Mucosa of rectum (tissue), 2 donors: ENCODE data around the gene ADAM23.

Experiments
- H3K27ac ChIP-seq, 2 donors: one replicate each; pipeline ENCODE4 v1.7.0; 2013; ENCODE audit warnings: inconsistent platforms in 2 of 2, low read depth in 2 of 2, low read length in 2 of 2
- H3K27me3 ChIP-seq, 2 donors: one replicate each; pipeline ENCODE4 v1.7.0; 2013; ENCODE audit warnings: low read length in 2 of 2; ENCODE audit not compliant: control insufficient read depth in 2 of 2, insufficient read depth in 2 of 2
- H3K36me3 ChIP-seq, 2 donors: one replicate each; pipeline ENCODE4 v1.7.0; 2013; ENCODE audit warnings: low read length in 2 of 2; ENCODE audit not compliant: control insufficient read depth in 2 of 2, insufficient read depth in 2 of 2
- H3K4me1 ChIP-seq, 2 donors: one replicate each; pipeline ENCODE4 v1.7.0; 2013; ENCODE audit warnings: low read length in 2 of 2, mild to moderate bottlenecking in 1 of 2; ENCODE audit not compliant: control insufficient read depth in 2 of 2, insufficient read depth in 2 of 2
- H3K4me3 ChIP-seq, 2 donors: one replicate each; pipeline ENCODE4 v1.7.0; 2013; ENCODE audit warnings: low read length in 2 of 2
- H3K9ac ChIP-seq, 2 donors: one replicate each; pipeline ENCODE4 v1.7.0; 2013; ENCODE audit warnings: low read length in 2 of 2, low read depth in 1 of 2, mild to moderate bottlenecking in 1 of 2
- H3K9me3 ChIP-seq, 2 donors: one replicate each; pipeline ENCODE4 v1.7.0; 2013; ENCODE audit warnings: low read length in 2 of 2; ENCODE audit not compliant: control insufficient read depth in 2 of 2
- donor health status: healthy.
- donor health status: Normal muscosa, but diverticular disease.

Gene ADAM23

GRCh38 chr2:206488623-206489022, 45.3 kb downstream of the ADAM23 start:
- H3K9ac ChIP-seq, result no peak overlapping the region
- H3K27me3 ChIP-seq, result no peaks in the 10 kb centered on the region
- no peaks in the 10 kb centered on the region for H3K36me3 ChIP-seq
- H3K4me1 ChIP-seq, result no peaks in the 10 kb centered on the region
- H3K27ac ChIP-seq, result no peak overlapping the region
- H3K9me3 ChIP-seq, result no peaks in the 10 kb centered on the region
- no peak overlapping the region for H3K4me3 ChIP-seq

DNA sequence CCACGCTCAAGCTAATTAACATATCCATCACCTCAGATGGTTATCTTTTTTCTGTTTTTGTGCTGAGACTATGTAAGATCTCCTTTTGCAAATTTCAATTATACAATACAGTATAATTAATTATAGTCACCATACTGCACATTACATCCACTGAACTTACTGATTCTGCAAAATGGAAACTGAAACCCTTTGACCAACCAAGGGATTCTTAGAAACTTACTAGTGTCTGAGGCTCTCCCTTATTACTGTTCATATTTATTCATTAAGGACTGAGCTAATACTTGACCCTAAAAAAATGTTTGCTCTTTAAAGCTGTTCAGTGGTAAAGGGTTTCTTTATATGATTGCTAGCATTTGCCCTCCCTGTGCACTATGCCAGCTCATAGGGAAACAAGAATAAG, 50.7 kb downstream of the ADAM23 start:
- Histone ChIP-seq H3K4me1 (no peaks in the 10 kb centered on the region), H3K36me3 (no peaks in the 10 kb centered on the region), H3K27me3 (no peaks in the 10 kb centered on the region), H3K9me3 (no peaks in the 10 kb centered on the region), H3K27ac (no peak overlapping the region), H3K9ac (no peak overlapping the region), H3K4me3 (no peak overlapping the region)

GRCh38 chr2:206502729-206503128, 59.4 kb downstream of the ADAM23 start:
- Histone ChIP-seq H3K27ac (no peak overlapping the region), H3K36me3 (no peaks in the 10 kb centered on the region), H3K4me1 (no peaks in the 10 kb centered on the region), H3K9me3 (no peaks in the 10 kb centered on the region), H3K27me3 (no peaks in the 10 kb centered on the region), H3K9ac (no peak overlapping the region), H3K4me3 (no peak overlapping the region)

- no peaks in the 10 kb centered on the region for H3K9me3 ChIP-seq
- no peaks in the 10 kb centered on the region for H3K36me3 ChIP-seq
- H3K9ac ChIP-seq, result no peak overlapping the region
- no peak overlapping the region for H3K27ac ChIP-seq
- H3K4me1 ChIP-seq, result no peaks in the 10 kb centered on the region
- no peak overlapping the region for H3K4me3 ChIP-seq
- no peaks in the 10 kb centered on the region for H3K27me3 ChIP-seq
Measured at GRCh38 chr2:206511283-206511682, 68.0 kb downstream of the ADAM23 start.

- Histone ChIP-seq H3K36me3 (no peaks in the 10 kb centered on the region), H3K4me3 (no peak overlapping the region), H3K9ac (no peak overlapping the region), H3K4me1 (no peaks in the 10 kb centered on the region), H3K27me3 (no peaks in the 10 kb centered on the region), H3K27ac (no peak overlapping the region), H3K9me3 (no peaks in the 10 kb centered on the region)
Measured at GRCh38 chr2:206512999-206513398, 69.7 kb downstream of the ADAM23 start.

GRCh38 chr2:206515580-206515979, 72.2 kb downstream of the ADAM23 start:
- Histone ChIP-seq H3K27ac (no peak overlapping the region), H3K36me3 (no peaks in the 10 kb centered on the region), H3K4me1 (no peaks in the 10 kb centered on the region), H3K9ac (no peak overlapping the region), H3K9me3 (no peaks in the 10 kb centered on the region), H3K27me3 (no peaks in the 10 kb centered on the region), H3K4me3 (no peak overlapping the region)

GRCh38 chr2:206518997-206519396, 75.7 kb downstream of the ADAM23 start:
- no peaks in the 10 kb centered on the region for H3K4me1 ChIP-seq
- no peak overlapping the region for H3K27ac ChIP-seq
- no peaks in the 10 kb centered on the region for H3K27me3 ChIP-seq
- no peaks in the 10 kb centered on the region for H3K9me3 ChIP-seq
- H3K36me3 ChIP-seq, result no peaks in the 10 kb centered on the region
- no peak overlapping the region for H3K4me3 ChIP-seq
- H3K9ac ChIP-seq, result no peak overlapping the region

DNA sequence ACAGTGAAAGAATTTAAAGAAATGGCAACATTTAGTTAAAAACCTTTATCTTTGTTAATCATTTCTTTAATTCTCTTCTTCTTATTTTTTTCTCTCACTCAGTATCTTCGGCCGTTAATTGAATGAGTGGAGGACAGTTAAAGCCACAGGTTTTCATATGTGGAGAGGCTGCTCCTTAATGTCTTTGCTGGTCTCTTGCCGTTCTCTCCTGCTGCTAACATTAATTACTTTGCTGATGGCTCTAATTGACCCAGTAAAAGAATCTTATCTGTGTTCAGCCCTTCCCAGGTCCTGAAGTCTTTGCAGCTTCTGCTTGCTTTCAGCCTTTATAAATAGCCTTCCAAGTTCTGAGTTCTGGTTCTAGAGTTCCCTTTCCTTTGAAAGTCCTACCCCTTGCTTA, 77.1 kb downstream of the ADAM23 start:
- Histone ChIP-seq H3K27ac (no peak overlapping the region), H3K4me3 (no peak overlapping the region), H3K36me3 (no peaks in the 10 kb centered on the region), H3K9me3 (no peaks in the 10 kb centered on the region), H3K9ac (no peak overlapping the region), H3K4me1 (no peaks in the 10 kb centered on the region), H3K27me3 (no peaks in the 10 kb centered on the region)

DNA sequence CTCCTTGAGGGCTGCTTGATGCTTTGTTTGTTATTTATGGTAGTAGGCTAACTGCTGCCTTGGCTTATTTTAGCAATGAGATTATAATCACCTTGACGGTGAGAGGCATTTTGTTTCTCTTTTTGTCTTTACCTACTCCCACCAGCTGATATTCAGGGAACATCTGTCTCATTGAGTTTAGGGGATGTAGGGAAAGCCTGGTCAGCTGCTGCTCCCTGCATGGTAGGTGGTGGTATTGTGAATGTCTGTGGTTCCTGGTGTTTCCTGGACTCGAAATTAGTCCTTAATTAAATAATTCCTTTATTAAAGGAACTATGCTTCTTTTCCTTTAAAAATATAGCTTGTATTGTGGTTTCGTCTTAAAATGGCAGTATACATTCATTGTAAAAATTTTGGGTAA, 77.8 kb downstream of the ADAM23 start:
- Histone ChIP-seq H3K4me1 (no peaks in the 10 kb centered on the region), H3K9me3 (no peaks in the 10 kb centered on the region), H3K4me3 (no peak overlapping the region), H3K27me3 (no peaks in the 10 kb centered on the region), H3K27ac (no peak overlapping the region), H3K36me3 (no peaks in the 10 kb centered on the region), H3K9ac (no peak overlapping the region)

DNA sequence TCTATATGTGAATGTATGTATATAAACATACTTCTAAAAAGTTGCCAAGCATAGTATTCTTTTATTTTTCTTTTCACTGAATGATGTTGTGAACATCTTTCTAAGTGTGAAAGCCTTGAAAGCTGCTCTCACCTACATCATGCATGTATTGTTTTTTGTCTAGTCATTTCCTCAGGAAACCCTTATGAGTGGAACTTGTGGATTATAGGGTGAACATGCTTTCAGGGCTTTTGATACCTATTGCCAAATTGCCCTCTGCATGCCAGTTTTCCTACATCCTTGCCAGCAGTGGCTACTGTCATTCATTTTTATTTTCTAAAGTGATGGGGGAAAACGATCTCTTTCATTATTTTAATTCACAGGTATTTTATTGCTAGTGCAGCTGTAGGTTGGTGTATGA, 78.3 kb downstream of the ADAM23 start:
- H3K9me3 ChIP-seq, result no peaks in the 10 kb centered on the region
- H3K27ac ChIP-seq, result no peak overlapping the region
- no peaks in the 10 kb centered on the region for H3K27me3 ChIP-seq
- no peaks in the 10 kb centered on the region for H3K36me3 ChIP-seq
- H3K9ac ChIP-seq, result no peak overlapping the region
- H3K4me1 ChIP-seq, result no peaks in the 10 kb centered on the region
- H3K4me3 ChIP-seq, result no peak overlapping the region

GRCh38 chr2:206526416-206526815, 83.1 kb downstream of the ADAM23 start:
- H3K4me1 ChIP-seq, result no peaks in the 10 kb centered on the region
- no peak overlapping the region for H3K27ac ChIP-seq
- no peaks in the 10 kb centered on the region for H3K27me3 ChIP-seq
- no peaks in the 10 kb centered on the region for H3K9me3 ChIP-seq
- no peak overlapping the region for H3K4me3 ChIP-seq
- no peaks in the 10 kb centered on the region for H3K36me3 ChIP-seq
- H3K9ac ChIP-seq, result no peak overlapping the region
